Ascending aorta (tissue), 2 donors: ENCODE data around the gene CP. TPM values are rescaled to one million over a fixed set of nuclear protein-coding genes. Genes with fewer than 3 reads are reported as not detected.

Experiments used
- DNase-seq, 2 donors: peaks; one replicate each; pipeline ENCODE4 v3.0.0-alpha.2; 2019; ENCODE audit warnings: low spot score in 2 of 2
- H3K27ac ChIP-seq, 2 donors: fragments of 200-600 bp; sonication (generic); one replicate each; pipeline ENCODE4 v1.5.1; 2016 to 2017; ENCODE audit warnings: mild to moderate bottlenecking in 1 of 2
- H3K27me3 ChIP-seq: fragments of 200-600 bp; sonication (generic); one replicate; pipeline ENCODE4 v1.5.1; 2017
- H3K36me3 ChIP-seq, 2 donors: fragments of 200-600 bp; sonication (generic); one replicate each; pipeline ENCODE4 v1.5.1; 2016
- H3K4me1 ChIP-seq, 2 donors: fragments of 200-600 bp; sonication (generic); one replicate each; pipeline ENCODE4 v1.5.1; 2016 to 2017; ENCODE audit warnings: mild to moderate bottlenecking in 1 of 2
- H3K4me3 ChIP-seq, 2 donors: fragments of 200-600 bp; sonication (generic); one replicate each; pipeline ENCODE4 v1.5.1; 2016 to 2017; ENCODE audit warnings: mild to moderate bottlenecking in 1 of 2
- H3K9me3 ChIP-seq, 2 donors: fragments of 200-600 bp; sonication (generic); one replicate each; pipeline ENCODE4 v1.5.1; 2016
- intact Hi-C: fragments of 100-400 bp; cut with DNase I; formaldehyde crosslinking; loops from one replicate; pipeline ENCODE4 v1.15.1; 2023
- total RNA-seq: library from RNA; depleted of rRNA; stranded (reverse); fragments of >200 nt; gene quantifications from one replicate; pipeline ENCODE4 v1.1.0, GENCODE V29; 2016
- TF ChIP-seq, protein P1 (sequence below), 3 experiments: fragments of 200-600 bp in 2 of 3; fragments of 450-650 bp in 1 of 3; sonication (generic) in 2 of 3; IDR thresholded peaks; one replicate each; pipeline ENCODE4 v1.5.1; 2016 to 2019; ENCODE audit warnings: antibody characterized with exemption in 3 of 3, mild to moderate bottlenecking in 1 of 3, moderate library complexity in 1 of 3

The CP gene
- total RNA-seq, 1 donor from 2014 or later: 58.3 TPM

DNA sequence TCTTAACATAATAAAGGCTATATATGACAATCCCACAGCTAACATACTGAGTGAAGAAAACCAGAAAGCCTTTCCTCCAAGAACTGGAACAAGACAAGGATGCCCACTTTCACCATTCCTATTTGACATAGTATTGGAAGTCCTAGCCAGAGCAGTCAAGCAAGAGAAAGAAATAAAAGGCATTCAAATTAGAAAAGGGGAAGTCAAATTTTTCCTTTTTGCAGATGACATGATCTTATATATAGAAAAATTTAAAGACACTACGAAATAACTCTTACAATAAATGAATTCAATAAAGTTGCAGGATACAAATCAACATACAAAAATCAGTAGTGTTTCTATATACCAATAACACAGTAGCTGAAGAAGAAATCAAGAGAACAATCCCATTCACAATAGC, 42.2 kb upstream of the CP start:
- intact Hi-C loops: no loop called here
- no peak for DNase-seq
- TF ChIP-seq, protein P1, sequence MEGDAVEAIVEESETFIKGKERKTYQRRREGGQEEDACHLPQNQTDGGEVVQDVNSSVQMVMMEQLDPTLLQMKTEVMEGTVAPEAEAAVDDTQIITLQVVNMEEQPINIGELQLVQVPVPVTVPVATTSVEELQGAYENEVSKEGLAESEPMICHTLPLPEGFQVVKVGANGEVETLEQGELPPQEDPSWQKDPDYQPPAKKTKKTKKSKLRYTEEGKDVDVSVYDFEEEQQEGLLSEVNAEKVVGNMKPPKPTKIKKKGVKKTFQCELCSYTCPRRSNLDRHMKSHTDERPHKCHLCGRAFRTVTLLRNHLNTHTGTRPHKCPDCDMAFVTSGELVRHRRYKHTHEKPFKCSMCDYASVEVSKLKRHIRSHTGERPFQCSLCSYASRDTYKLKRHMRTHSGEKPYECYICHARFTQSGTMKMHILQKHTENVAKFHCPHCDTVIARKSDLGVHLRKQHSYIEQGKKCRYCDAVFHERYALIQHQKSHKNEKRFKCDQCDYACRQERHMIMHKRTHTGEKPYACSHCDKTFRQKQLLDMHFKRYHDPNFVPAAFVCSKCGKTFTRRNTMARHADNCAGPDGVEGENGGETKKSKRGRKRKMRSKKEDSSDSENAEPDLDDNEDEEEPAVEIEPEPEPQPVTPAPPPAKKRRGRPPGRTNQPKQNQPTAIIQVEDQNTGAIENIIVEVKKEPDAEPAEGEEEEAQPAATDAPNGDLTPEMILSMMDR (IDR thresholded peaks at IDR 0.05): no peak
- H3K4me3 ChIP-seq: no peak overlapping the region
- H3K27ac ChIP-seq: no peak overlapping the region
- no peaks in the 10 kb centered on the region for H3K36me3 ChIP-seq
- H3K4me1 ChIP-seq: no peaks in the 10 kb centered on the region
- H3K27me3 ChIP-seq: no peaks in the 10 kb centered on the region
- no peaks in the 10 kb centered on the region for H3K9me3 ChIP-seq

DNA sequence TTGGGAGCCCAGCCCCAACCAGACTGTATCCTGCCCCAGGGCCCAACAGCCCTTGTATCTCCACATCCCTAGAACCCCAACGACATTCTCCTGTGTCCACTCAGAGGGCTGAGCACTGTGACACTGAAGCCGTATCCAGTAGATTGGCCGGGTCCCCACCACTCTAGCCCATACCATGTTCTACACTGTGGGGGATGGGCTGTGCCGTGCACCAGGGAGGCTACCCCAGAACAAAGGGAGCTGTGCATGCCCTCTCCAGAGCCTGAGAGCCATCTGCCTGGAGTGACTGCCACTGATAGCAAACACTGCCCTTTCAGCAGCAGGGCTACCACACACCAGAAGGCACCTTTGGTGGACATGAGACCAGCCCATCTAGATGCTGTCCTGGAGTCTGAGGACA, 37.1 kb upstream of the CP start:
- H3K36me3 ChIP-seq: no peaks in the 10 kb centered on the region
- no peak for DNase-seq
- no peak overlapping the region for H3K4me3 ChIP-seq
- no peaks in the 10 kb centered on the region for H3K4me1 ChIP-seq
- H3K27me3 ChIP-seq: no peaks in the 10 kb centered on the region
- no peak overlapping the region for H3K27ac ChIP-seq
- H3K9me3 ChIP-seq: no peaks in the 10 kb centered on the region
- TF ChIP-seq, protein P1 (IDR thresholded peaks at IDR 0.05): no peak
- intact Hi-C loops: no loop called here

DNA sequence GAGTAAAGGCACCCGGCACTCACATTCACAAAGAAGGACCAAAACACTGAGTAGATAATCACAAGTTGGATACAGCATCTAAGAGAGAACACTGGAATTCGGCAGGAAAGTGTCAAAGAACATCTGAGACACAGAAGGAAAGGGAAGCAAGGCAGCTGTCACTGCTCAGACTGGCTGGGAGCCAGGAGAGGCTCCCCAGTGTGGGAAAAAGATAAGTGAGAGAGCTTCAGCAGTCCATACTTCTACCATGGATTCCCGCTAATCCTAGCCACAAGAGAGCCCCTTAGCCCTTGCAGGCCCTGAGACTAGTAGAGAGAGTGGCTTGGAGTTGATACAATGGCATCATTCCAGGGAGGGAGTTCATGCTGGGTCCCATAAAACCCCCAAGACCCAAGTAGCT, 36.7 kb upstream of the CP start:
- intact Hi-C loops: no loop called here
- H3K9me3 ChIP-seq: no peaks in the 10 kb centered on the region
- TF ChIP-seq, protein P1 (IDR thresholded peaks at IDR 0.05): no peak
- no peak overlapping the region for H3K27ac ChIP-seq
- no peak overlapping the region for H3K4me3 ChIP-seq
- DNase-seq: no peak
- H3K27me3 ChIP-seq: no peaks in the 10 kb centered on the region
- no peaks in the 10 kb centered on the region for H3K36me3 ChIP-seq
- no peaks in the 10 kb centered on the region for H3K4me1 ChIP-seq

DNA sequence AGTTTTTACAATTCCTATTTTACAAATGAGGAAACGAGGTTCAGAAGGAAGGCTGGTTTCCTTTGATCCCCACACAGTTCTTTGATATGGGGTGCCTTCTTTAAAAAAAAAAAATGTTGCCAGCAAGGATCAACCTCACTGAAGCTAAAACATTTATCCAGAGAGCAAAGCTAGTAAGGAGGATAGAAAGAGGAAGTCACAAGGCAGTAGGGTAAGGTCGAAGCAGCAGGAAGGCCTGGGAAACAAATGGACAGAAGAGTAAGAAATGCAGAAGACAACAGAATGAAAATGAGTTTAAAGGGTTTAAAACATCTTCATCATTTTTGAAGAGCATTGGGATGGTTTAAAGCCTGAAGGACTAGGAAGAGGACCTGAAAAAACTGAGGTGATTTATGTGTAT, 30.6 kb upstream of the CP start:
- no peak for DNase-seq
- Histone ChIP-seq H3K4me3 (no peak overlapping the region), H3K9me3 (no peaks in the 10 kb centered on the region), H3K36me3 (no peaks in the 10 kb centered on the region), H3K27ac (no peak overlapping the region), H3K4me1 (peaks cover 9% of the 10 kb centered on the region in 2 donors), H3K27me3 (no peaks in the 10 kb centered on the region)
- intact Hi-C loops: no loop called here
- TF ChIP-seq, protein P1 (IDR thresholded peaks at IDR 0.05): no peak

DNA sequence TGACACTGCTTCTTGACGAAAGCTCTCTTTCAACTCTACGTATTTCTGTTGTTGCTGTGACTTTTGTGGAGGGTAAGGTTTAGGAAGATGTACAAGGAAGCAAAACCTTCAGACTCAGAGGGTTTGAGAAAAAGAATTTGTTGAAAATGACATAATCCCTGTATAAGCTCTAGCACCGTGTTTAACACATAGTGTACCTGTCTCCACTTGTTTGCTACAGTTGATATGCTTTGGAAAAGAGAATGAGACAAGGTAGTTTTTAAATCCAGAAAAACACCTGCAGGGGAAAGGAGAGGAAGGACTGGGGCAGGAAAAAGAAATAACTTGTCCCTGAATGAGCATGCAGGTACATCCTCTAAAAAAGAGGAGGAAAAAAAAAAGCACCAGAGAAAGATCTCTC, 29.6 kb upstream of the CP start:
- Histone ChIP-seq H3K4me3 (no peak overlapping the region), H3K9me3 (no peaks in the 10 kb centered on the region), H3K27ac (no peak overlapping the region), H3K36me3 (no peaks in the 10 kb centered on the region), H3K4me1 (peaks cover 9 to 20% of the 10 kb centered on the region in 2 donors), H3K27me3 (no peaks in the 10 kb centered on the region)
- TF ChIP-seq, protein P1 (IDR thresholded peaks at IDR 0.05): no peak
- DNase-seq: no peak
- intact Hi-C loops: no loop called here
